Stimulated activated CD4-positive, alpha-beta T cell treated with anti-CD3 and anti-CD28 coated beads, Interleukin-1b, Interleukin-23, amount 100 ng/mL, for 4 hours (primary cell): Measurements from ENCODE around the gene CDKAL1.

Source experiments
- DNase-seq, 2 donors: peaks; one replicate each; pipeline ENCODE4 v3.0.0-alpha.2; 2020; ENCODE audit warnings: low read depth in 2 of 2

CDKAL1 gene

GRCh38 chr6:21138336-21139069 lies 604.2 kb downstream of the CDKAL1 start:
- DNase-seq: no peak

DNA sequence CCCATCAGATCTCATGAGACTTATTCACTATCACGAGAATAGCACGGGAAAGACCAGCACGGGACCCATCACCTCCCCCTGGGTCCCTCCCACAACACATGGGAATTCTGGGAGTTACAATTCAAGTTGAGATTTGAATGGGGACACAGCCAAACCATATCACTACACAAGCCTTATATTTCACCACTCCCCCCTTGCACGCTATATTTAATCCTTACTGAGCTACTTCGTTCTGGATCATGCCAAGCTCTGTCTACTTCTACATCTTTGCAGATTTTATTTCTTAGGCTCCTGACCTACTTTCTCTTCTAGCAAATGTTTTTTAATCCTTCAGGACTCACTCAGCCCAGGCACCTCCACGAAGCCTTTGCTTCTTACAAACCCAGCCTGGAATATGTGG lies 606.7 kb downstream of the CDKAL1 start:
- no peak for DNase-seq

- DNase-seq: no peak
These were observed 607.5 kb downstream of the CDKAL1 start for GRCh38 chr6:21141616-21142303.

DNA sequence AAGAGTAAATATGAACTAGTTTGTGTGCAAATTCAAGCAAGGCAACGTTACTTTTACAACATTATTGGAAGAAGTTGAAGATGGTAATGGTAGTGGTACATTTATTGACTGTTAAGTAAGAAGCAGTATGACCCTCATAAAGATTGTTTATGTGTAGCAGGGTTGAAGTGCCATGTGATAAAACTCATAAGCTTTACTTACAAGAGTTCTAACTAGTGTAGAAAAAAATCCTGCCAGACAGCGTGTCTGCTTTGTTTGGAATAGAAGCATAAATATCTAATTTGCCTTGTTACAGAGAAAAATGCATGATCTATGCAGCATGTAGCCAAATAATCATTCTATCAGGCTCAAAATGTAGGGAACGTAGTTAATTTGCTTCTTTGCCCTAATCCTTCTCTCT lies 608.5 kb downstream of the CDKAL1 start:
- no peak for DNase-seq

DNA sequence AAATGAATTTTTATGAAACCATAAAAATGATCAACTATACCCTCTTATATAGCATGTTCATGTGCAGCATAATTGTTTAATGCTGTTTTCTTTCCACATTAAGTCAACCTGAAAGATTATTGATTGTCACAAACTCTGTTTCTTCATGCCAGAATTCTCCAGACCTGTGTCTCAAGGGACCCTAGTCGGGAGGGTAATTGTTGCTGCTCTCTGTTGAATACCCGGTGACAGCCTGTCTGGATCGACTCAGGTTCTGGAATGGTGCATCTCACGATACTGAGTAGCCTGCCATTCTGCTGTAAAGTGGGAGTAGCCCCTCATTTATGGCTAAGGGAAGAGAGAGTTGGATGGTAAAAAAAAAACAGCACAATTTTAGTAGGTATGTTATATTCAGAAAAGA lies 609.4 kb downstream of the CDKAL1 start:
- no peak for DNase-seq

- DNase-seq: no peak
These were observed 610.7 kb downstream of the CDKAL1 start for GRCh38 chr6:21144928-21145327.

DNA sequence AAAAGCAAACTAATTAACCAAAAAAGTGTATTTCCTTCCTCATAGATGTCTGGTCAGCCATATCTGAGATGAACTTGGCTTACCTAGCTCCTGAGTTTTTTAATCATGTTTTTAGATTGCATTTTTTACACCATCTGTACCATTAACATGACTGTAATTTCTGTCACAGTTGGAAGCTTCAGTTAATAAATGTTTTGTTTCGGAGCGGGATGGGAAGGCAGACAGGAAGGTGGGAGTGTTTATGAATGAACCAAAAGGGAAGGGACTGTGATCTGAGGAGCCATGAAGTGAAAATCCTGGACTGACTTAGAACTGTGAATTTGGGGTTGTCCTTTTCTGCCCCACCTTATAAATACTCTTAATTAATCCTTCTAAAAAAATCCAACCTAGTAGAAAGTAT lies 613.7 kb downstream of the CDKAL1 start:
- no peak for DNase-seq

DNA sequence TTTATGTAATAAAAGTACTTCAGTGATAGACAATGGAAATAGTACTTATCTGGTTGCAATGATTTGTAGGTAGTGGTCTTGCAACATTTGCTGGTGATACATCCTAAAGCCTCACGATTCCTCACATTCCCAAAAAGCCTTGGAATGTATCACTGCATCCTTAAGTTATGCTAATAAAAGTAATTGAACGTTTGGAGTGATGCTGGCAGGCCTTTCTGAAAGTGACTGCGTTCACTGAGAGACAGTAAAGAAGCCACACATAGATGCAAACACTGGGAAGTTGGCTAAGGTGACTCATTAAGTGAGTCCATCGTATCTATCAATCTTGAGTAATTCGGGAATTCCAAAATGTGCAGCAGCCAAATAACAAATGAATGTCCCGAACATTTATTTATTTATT lies 615.2 kb downstream of the CDKAL1 start:
- no peak for DNase-seq

DNA sequence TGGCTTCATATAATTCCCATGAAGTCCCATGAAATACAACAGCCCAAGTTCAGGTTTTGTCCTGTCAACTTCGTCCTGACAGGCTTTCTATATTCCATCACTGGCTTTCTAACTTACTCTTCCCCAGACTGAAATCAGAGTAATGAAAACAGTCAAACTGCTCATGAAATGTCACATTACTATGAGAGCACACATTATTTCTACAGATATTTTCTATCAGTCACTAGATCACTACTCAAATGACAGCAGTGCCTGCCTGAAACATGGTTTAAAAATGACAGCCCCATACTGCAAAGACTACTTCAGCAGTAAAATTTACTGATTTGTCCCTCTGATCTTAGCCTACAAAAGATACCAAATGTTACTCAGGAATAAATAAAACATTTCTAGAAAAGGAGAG lies 616.4 kb downstream of the CDKAL1 start:
- no peak for DNase-seq

DNA sequence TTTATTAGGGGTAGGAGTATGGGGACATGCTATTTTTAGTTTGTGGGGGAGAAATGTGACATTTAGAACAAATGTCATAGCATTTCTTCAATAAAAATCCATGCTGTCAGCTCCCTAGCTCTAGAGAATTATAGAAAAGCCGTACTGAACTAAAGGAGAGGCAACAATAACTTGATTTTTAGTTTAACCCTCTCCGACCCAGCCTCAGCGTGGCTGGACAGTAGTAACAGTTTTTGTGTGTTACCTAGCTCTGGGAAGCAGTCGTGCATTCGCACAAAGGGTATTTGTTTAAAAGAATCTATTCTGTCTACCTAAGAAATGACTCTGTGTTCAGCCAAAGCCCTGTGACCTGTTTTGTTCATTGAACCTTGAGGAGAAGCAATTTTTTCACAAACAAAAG lies 616.9 kb downstream of the CDKAL1 start:
- DNase-seq: no peak

DNA sequence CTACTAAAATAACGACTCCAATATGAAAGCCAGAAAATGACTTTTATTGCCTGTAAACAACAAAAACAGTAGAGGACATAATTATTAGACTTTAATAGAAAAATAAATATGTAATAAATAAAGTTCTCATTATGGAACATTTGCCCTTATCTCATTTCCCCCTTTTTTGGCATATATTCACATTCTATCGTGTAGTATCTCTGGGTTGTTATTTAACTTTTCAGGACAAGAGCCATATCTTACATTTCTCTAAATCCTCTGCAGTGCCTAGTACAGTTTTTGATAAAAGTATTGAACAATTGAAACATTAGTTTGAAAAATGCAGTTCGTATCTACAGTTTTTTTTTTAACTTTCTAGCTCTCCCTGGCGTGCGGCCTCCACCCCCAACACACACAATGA lies 617.3 kb downstream of the CDKAL1 start:
- no peak for DNase-seq

DNA sequence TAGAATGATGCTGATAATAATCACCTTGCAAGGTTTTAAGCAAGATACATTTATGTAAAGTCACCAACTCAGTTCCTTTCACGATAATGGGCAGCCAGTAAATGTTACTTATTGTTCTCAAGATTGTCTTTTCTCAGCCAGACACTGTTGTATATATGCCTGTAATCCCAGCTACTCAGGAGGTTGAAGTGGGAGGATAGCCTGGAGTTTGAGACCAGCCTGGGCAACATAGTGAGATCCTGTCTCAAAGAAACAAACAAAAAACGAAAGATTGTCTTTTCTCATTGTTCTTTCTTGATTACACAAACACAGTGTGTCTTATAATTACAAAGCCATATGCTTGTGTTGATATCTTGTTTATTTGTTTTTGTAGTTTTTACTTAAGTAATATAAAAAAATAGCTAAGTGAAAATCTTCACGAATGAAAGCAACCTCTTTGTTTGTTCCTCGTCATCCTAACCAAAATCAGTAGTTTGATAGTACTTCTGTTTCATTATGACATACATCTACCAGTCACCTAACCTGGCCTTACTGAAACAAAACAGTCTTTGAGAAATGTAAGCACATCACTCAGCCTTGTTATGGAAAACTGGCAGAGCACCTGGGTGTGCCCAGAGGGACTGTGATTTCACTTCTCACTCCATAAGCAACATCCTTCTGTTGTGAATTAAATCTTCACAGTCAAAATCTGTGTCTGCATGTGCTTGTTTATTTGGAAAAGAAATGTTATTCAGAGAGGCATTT lies 623.1 kb downstream of the CDKAL1 start:
- DNase-seq: no peak

- DNase-seq: no peak
These were observed 623.9 kb downstream of the CDKAL1 start for GRCh38 chr6:21158149-21158548.

GRCh38 chr6:21158873-21159272 lies 624.6 kb downstream of the CDKAL1 start:
- no peak for DNase-seq

- DNase-seq: no peak
These were observed 625.2 kb downstream of the CDKAL1 start for GRCh38 chr6:21159465-21159864.

GRCh38 chr6:21161707-21162106 lies 627.5 kb downstream of the CDKAL1 start:
- DNase-seq: no peak

DNA sequence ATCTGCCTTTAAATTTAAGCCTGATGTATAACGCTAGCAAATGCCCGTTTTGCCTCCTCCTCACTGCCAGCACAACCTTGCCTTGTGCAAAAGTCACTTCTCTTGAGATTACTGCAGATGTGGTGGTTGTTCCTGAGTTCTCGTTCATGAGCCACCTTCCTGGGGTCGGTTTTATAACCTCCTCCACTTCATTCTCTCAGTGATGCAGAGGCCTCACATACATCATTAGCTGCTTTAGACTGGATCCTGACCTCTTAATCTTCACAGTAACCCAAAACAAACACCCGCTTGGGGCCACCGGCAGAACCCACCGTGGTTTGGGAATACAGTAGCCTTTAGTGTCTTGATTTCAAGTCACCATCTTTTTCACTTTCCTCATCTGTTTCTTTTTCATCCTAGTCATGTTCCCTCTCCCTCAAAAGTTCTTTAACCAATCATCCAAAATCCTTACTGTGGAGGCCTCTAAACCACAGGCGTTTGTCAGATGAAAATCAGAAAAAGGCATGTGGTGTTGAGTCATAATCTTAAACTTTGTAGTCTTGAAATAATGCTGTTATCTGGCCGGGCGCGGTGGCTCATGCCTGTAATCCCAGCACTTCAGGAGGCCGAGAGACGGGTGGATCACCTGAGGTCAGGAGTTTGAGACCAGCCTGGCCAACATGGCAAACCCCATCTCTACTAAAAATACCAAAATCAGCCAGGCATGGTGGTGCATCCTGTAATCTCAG lies 629.0 kb downstream of the CDKAL1 start:
- no peak for DNase-seq

- DNase-seq: no peak
These were observed 629.6 kb downstream of the CDKAL1 start for GRCh38 chr6:21163838-21164180.

DNA sequence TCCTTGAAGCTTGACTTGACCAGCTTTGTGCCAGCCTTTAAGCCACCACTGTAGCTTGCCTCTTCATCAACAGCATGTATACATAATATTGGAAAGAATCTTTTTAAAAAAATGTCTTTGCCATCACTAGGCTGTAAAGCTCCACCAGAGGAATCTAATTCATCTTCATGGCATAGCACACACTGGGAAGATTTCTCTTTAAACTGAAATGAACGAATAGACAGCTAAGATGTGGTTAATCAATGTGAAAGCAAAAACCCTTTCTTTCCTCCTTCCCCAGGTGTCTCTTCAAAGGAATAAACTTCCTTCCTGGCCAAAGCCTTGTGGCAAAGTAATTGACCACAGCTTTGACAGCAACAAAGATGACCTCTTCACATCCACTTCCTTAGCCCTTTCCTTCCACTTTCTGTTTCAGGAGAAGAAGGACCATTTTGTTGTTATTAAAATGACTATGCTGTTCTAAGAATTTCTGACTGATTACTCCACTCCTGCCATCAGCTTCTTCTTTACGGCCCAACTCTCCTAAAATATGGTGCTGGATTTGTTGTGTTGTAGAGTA lies 630.6 kb downstream of the CDKAL1 start:
- no peak for DNase-seq

- no peak for DNase-seq
These were observed 632.5 kb downstream of the CDKAL1 start for GRCh38 chr6:21166754-21167153.

DNA sequence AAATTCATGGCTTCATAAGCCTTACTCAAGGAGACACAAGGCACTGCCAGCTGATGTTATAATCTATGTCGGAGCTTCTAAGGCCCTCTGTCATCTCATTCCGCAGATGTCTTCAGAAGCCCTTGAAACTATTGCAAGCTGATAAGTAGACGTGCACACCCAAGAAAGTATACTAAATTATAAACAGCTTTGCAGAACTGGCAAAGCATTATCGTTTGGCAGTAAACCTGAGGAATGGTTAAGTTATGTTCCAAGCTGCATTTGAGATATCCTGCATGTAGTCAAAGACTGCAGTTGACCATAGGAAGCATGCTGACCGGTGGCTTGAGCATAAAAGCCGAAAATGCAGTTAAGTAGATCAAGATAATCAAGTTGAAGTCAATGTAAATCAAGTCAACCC lies 633.5 kb downstream of the CDKAL1 start:
- DNase-seq: no peak

- no peak for DNase-seq
These were observed 637.5 kb downstream of the CDKAL1 start for GRCh38 chr6:21171801-21172200.
